Left hindlimb (tissue), 1 donor: ENCODE results near the gene EEIG1.

Experiments used
- DNase-seq: peaks from one replicate; pipeline ENCODE4 v3.0.0-alpha.2; 2018

EEIG1 gene

GRCh38 chr9:127999461-127999860 lies 18.7 kb upstream of the EEIG1 start:
- no peak for DNase-seq

GRCh38 chr9:127993721-127994120 lies 12.9 kb upstream of the EEIG1 start:
- DNase-seq: no peak

DNA sequence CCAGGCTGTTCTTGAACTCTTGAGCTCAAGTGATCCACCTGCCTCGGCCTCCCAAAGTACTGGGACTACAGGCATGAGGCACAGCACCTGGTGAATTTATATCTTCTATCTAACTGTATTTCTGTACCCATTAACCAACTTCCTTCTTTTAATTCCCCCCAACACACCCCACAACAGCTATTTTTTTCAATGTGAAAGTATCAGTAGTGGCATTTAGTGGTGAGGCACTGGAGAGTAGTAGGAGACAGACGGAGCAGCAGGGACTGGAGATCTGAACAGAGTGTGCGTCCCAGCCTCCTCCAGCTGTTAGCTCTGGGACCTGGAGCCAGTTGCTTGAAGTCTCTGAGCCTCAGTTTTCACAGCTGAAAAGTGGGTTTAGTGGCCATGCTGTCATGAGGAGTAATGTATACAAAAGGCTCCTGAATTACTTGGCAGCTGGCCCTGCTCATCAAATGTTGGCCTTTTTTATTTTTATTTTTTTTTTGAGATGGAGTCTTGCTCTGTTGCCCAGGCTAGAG lies 11.0 kb upstream of the EEIG1 start:
- DNase-seq: no peak

DNA sequence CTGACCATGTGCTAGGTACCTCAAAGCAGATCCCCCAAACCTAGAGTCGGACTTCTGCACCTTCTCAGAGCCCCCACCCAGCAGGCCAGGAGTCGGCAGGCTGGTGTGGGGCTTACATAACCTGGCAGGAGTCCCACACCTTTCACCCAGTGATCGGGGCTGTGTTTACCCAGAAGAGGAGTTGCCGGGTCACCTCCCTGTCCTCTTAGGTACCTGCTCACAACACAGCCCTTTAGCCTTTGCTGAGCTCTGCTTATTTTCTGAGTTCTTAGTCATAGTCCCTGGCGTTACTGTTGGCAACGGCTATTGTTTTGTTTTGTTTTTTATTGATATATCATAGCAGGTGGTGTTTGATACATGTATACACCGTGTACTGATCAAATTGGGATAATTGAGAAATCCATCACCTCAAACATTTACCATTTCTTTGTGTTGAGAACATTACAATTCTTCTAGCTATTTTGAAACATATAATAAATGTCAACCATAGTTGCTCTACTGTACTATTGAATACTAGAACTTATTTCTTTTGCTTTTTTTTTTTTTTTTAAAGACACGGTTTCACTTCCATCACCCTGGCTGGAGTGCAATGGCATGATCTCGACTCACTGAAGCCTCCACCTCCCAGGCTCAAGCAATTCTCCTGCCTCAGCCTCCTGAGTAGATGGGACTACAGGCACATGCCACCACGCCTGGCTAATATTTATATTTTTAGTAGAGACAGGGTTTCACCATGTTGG lies 10.4 kb upstream of the EEIG1 start:
- no peak for DNase-seq

DNA sequence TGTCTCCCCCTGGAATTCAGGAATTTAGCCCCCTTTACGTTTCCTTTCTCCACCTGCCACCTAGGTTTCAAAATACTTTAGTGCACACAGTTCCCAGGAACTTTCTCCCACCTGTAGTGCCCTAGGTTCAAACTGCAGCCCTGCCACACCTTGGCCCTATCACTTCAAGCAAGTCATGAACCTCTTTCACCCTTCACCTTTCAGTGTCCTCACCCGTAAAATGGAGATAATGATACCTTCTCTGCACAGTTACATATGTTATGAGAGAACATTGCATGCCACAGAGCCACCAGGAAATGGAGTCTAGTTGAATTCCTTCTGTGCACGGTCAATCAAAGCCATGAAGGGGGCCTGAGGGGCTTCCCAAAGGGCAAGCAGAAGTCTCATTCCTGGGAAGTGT lies 9.8 kb upstream of the EEIG1 start:
- no peak for DNase-seq

DNA sequence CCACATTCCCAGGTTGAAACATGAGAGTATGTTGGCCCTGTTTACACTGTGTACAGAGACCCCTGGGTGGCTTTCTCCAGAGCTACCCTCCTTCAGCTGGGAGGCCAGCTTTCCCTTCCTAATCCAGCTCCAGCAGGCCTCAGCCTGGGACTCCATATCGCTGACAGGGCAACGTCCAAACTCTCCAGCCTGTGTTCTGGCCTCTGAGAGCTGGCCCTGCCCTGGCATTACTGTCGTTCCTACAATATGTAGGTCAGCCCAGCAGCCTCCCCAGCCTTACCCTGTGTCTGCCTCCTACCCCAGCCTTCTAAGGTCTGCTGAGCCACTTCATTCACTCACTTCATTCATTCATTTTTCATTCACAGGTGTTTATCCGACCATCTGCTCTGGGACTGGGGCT lies 8.3 kb upstream of the EEIG1 start:
- DNase-seq: no peak

DNA sequence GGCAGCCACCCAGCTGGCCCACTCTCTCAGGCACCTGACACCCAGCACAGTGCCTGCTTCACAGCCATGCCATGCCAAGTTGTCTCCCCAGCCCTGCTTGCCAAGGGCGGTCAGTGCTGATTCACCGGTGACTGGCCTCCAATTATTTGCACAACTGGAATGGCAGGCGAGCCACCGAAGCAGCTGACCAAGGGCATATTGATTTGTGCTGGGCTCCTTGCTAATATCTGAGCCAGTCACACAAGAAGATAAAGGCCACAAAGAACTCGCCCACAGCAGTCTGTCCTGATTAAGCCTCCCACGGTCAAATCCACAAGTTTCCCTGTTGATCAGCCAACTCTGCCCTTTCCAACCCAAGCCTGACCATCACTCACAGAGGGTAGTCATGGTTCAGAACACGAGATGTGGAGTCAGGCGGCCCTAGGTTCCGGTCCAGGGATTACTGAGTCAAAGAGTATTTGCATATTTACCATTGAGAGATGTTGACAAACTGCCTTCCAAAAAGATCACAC lies 6.4 kb upstream of the EEIG1 start:
- no peak for DNase-seq

- DNase-seq: no peak
These were observed 4.2 kb upstream of the EEIG1 start for GRCh38 chr9:127985011-127985410.

DNA sequence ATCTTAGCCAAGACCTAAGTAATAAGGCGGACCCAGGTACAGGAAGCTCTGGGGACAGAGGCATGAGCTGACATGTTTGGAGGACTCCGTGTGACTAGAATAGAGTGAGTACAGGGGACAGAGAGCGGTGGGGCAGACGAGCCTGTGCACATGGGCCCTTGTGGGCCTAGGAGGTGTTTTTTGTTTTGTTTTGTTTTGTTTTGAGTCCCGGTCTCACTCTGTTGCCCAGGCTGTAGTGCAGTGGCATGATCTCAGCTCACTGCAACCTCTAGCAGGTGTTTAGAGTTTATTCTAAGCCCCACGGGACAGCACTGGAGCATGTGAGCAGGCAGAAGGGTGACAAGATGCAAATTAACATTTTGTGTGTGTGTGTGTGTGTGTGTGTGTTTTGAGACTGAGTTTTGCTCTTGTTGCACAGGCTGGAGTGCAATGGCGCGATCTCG lies 3.1 kb upstream of the EEIG1 start:
- DNase-seq: no peak

DNA sequence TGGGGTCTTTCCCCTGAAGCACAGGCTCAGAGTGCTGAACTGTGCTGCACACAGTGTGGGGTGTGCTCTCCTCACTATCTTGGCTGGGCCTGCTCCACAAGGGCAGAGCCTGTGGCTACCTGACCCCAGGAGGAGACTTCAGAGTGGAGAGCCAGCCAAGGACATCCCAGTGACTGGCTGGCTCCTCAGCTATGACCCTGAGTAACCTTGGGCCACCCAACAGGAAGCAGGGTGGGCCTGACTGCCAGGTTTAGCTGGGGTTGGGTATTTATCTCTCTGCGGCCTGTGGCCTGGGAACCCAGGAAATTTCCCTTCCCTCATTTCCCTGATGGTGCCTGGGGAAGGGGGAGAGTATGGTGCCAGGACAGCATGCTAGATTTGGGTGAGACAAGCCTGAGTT lies 2.1 kb upstream of the EEIG1 start:
- DNase-seq: no peak

DNA sequence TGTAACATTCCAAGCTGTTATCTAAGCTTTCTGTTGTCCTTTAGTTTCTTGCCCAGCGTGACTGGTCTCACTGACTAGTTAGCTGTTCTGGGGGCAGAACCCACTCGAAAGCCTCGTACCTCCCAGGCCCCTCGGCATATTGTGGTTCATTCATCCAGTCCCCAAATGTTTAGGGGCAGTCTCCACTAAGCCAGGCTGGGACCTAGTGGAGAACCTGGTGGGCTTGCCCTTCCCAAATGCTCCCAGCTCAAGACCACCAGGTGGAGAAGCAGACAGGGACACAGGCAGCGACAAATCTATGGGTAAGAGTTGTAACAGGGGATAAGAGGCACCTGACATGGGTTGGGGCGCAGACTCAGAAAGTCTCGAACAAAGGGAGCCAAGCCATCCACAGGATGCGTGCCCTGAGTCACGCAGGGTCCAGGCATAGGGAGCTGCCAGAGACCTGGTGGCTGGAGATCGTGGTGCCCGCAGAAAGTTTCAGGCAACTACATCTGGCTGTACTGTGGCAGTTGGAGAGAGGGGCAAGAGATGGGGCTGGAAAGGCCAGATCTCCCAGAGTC lies 851 bp upstream of the EEIG1 start:
- DNase-seq: no peak

DNA sequence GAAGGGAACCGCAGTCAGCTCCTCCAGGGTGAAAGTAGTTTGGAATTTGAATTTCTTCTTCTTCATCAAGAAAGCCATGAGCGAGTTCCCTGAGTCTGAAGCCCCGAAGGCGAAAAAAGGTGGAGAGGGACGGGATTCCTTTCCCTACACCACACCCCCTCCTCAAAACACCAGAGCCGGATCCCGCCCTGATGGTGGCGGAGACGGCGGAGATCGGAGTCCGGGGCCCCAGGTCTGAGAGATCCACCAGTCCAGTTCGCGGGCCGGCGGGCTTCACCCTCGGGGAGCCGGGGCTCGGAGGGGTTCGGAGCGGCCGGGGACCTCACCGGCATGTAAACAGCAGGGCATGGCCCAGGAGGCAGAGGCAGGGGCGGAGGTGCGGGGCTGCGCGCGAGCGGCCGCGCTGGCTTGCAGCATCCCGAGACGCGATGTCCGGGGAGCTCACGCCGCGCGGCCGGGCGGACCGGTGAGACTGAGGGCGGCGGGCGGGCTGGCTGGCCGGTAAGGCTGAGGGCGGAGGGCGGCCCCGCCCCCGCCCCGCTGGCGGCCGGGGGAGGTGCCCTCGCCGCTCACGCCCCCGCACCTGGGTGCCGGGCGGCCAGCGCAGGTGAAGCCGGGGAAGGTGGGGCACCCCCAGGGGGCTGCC lies 606 bp downstream of the EEIG1 start:
- DNase-seq: no peak

DNA sequence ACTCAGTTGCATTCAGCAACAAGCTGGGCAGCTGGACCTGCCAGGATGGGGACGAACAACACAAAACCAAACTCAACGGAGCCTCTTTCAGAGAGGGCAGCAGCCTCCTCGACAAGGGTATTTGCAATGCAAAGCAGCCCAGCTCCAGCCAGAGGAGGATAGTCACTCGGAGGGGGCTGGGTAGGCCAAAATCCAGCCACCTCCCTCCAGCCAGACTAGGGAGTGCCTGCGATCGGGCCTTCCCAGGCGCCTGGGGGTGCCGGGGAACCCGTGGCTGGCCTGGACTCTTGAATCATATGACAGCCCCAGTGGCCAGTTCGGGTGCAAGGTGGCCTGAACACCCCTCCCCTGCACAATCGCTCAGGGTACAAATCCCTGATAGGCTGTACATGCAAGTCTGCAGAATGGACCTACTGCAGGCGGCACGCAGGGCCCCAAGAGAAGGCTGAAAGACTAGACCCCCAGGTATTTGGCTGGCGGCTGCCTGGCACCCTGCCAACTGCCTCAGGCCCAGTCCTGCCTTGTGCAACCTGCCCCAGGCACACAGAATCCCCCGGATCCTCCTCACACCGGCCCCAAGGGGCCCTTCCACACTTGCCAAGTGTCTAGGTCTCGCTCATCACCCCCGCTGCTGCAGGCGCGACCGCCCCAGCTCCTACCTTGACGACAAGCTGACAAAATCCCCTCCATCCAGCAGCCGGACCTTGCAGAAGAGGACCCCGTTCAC lies 1.3 kb downstream of the EEIG1 start:
- DNase-seq: peak; percentile 57

- DNase-seq: no peak
These were observed 1.8 kb downstream of the EEIG1 start for GRCh38 chr9:127979015-127979332.

- DNase-seq: peak; percentile 55
These were observed 2.7 kb downstream of the EEIG1 start for GRCh38 chr9:127977884-127978647.

GRCh38 chr9:127977009-127977883 lies 3.5 kb downstream of the EEIG1 start:
- no peak for DNase-seq

- no peak for DNase-seq
These were observed 4.3 kb downstream of the EEIG1 start for GRCh38 chr9:127976498-127976897.

DNA sequence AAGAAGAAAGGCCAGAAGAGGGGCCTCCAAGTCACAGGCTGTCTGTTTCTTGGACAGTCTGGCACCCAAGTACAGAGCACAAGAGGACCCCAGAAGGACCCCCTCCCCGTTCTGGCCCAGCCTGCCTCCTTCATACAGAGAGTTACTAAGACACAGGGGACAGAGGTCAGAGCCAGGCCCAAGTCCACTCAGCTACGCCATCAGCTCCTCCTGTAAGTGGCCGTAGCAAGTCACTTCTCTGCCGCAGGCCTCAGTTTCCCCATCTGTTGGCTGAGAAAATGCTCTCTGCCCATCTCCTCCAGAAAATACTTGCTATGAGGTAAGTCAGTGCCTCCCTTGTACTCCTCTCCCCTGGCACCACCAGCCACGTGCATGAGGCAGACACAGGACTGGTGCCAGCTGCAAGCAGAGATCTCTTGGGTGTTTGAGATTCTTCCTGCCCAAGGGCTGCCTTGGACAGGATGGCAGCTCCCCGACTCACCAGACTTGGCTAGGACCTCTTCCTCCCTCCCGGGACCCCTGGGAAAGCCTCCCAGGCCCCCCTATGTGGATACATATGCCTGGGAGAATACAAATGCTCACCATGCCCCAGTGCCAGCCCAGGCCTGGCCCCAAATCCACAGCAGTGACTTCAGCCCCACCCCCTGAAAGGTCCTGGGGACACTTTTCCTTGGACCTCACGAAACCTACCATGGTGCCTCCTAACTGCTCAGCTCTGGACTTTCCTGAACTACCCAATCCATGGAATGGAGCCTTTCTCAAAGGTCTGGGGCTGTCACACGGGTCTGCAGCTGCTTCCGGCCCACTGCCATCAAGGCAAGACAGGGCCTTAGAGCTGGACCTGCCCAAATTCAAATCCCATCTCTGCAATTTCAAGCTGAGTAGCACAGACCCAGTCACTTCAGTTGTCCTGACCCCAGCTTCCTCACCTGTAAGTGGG lies 5.1 kb downstream of the EEIG1 start:
- no peak for DNase-seq

GRCh38 chr9:127974769-127975261 lies 6.0 kb downstream of the EEIG1 start:
- peak; percentile 32 for DNase-seq
